Heart right ventricle (tissue), 16 donors: ENCODE data around the gene MRGPRD. TPM values are rescaled to one million over a fixed set of nuclear protein-coding genes. Genes with fewer than 3 reads are reported as not detected.

Experiments used
- ATAC-seq, 8 donors: fragments of 200-7000 bp; cut with Tn5 transposase; one replicate each; pipeline ENCODE4 v1.9.1; 2020; ENCODE audit warnings: mild to moderate bottlenecking in 8 of 8, moderate library complexity in 8 of 8, moderate number of reproducible peaks in 1 of 8
- DNase-seq, 2 donors: peaks; one replicate each; pipeline ENCODE4 v3.0.0-alpha.2; 2020
- H3K27ac ChIP-seq, 10 donors: fragments of 200-600 bp; sonication (generic) in 2 of 10; one replicate each; pipeline versions ENCODE4 v1.5.0 to v1.8.0; 2020 to 2022; ENCODE audit warnings: mild to moderate bottlenecking in 3 of 10
- H3K27me3 ChIP-seq, 7 donors: fragments of 200-600 bp; one replicate each; pipeline ENCODE4 v1.8.0; 2021 to 2022; ENCODE audit warnings: mild to moderate bottlenecking in 2 of 7
- H3K36me3 ChIP-seq, 9 donors: fragments of 200-600 bp; sonication (generic) in 1 of 9; one replicate each; pipeline versions ENCODE4 v1.5.0 to v1.8.0; 2020 to 2022; ENCODE audit warnings: mild to moderate bottlenecking in 2 of 9
- H3K4me1 ChIP-seq, 9 donors: fragments of 200-600 bp; sonication (generic) in 1 of 9; one replicate each; pipeline versions ENCODE4 v1.5.0 to v1.8.0; 2020 to 2022; ENCODE audit warnings: mild to moderate bottlenecking in 4 of 9
- H3K4me3 ChIP-seq, 10 donors: fragments of 200-600 bp; sonication (generic) in 2 of 10; one replicate each; pipeline versions ENCODE4 v1.5.0 to v1.8.0; 2020 to 2022; ENCODE audit warnings: mild to moderate bottlenecking in 7 of 10, moderate library complexity in 2 of 10
- H3K9me3 ChIP-seq, 11 donors: fragments of 200-600 bp in 10 of 11; sonication (generic) in 2 of 11; one replicate each; pipeline versions ENCODE4 v1.5.0 to v1.8.0; 2013 to 2022; ENCODE audit warnings: mild to moderate bottlenecking in 2 of 11, control low read depth in 1 of 11, moderate library complexity in 1 of 11
- CTCF ChIP-seq, 9 donors: fragments of 200-600 bp; sonication (generic) in 2 of 9; IDR thresholded peaks; one replicate each; pipeline versions ENCODE4 v1.5.0 to v1.8.0; 2021 to 2022; ENCODE audit warnings: antibody characterized with exemption in 9 of 9, mild to moderate bottlenecking in 5 of 9, moderate library complexity in 1 of 9
- WGBS, 2 donors: extraction: QIAGEN DNeasy Blood & Tissue Kit; methylation state at CpG; one replicate each; pipeline ENCODE4 v1.1.7; 2013; ENCODE audit warnings: inconsistent platforms in 1 of 2; 5-methylcytosine and 5-hydroxymethylcytosine counted together
- intact Hi-C, 10 donors: fragments of 100-400 bp; cut with DNase I; formaldehyde crosslinking; loops; one replicate each; pipeline versions ENCODE4 v1.11.1 to v1.14.2; 2022
- polyA plus RNA-seq, 2 donors: library from polyadenylated mRNA; stranded (reverse); fragments of 200-250 nt; gene quantifications; one replicate each; pipeline ENCODE4 v1.2.3, GENCODE V29; 2013
- total RNA-seq, 10 donors: library from RNA; stranded (reverse); fragmentation: NEBNext Ultra II Directional in 3 of 10; extraction: Animal tissue kit (Norgen Biotek cat#: 25700) in 3 of 10; gene quantifications; one replicate each; pipeline versions ENCODE4 v1.2.1 to v1.2.4, GENCODE V29; 2021 to 2023
- donor health status: Arrhythmogenic right ventricular cardiomyopathy.
- donor health status: ischemic (EF 13 %, LVEDD 7.1; RV severe dilation, severe dysfunction).
- donor health status: healthy with polysubstance abuse.
- donor health status: DM: no; HTN: yes; CAD: no.
- donor health status: DM: no; HTN: no; CAD: no.
- donor health status: ischemic (EF 25% LVEDD 6.9; RV normal size, moderate dysfunction).
- donor health status: ischemic (EF 25% LVEDD 5.7; RV mildly dilated, moderate dysfunction).
- donor health status: healthy.
- donor health status: DM: yes; HTN: yes; CAD: no.
- donor health status: Ischemic cardiomyopathy.
- donor health status: ischemic (EF 35%, LVEDD 5.7; RV mildly dilated, moderate dysfunction).
- donor health status: nonischemic (EF 11% LVEDD 7.7; RV severe dilation, severe dysfunction).
- donor health status: DM: yes; HTN: yes; CAD: no.
- donor health status: PGD.
- donor health status: ischemic (EF 29% LVEDD 5.4; RV normal size, mild dysfunction).
- donor health status: nonischemic (EF 23%, LVEDD 6.1; RV moderate dilation, normal function).

The MRGPRD gene
- total and polyA plus RNA-seq, 12 donors = not detected

- no peak overlapping the region for H3K4me3 ChIP-seq
- WGBS, 2 donors = 75 to 77% methylated on average over 12 of the region's 12 CpGs
These were observed 24.1 kb downstream of the MRGPRD start for GRCh38 chr11:68956547-68957254.

DNA sequence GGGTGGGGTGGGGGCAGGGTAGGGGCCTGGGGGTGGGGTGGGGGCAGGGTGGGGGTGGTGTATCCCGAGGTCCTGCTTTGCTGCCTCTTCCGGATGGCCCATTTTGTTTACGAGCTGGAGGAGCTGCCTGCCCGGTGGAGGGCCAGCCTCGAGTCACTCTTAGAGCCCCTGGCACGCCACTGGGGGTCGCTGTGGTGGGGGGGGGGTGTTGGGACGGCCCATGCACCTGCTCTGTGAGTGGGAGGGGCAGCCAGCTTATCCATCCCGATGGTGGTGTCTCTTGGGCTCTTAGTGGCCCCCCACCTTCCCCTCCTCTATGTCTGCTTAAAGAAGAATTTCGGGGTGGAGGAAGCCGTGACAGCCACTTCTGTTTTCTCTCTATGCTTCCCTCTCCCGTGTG lies 24.6 kb downstream of the MRGPRD start:
- no peak overlapping the region for H3K4me3 ChIP-seq
- peaks cover 0 to 10% (median 0%) of the 10 kb centered on the region in 11 donors for H3K9me3 ChIP-seq
- ATAC-seq (no peak), DNase-seq (no peak)
- no peaks in the 10 kb centered on the region for H3K36me3 ChIP-seq
- peaks cover 0 to 11% (median 10%) of the 10 kb centered on the region in 9 donors for H3K4me1 ChIP-seq
- TF ChIP-seq CTCF (IDR thresholded peaks at IDR 0.05) = peak in 2 of 9 donors; percentile 13 to 27
- H3K27me3 ChIP-seq = no peaks in the 10 kb centered on the region
- H3K27ac ChIP-seq = no peak overlapping the region
- 10 to 20% methylated on average over 12 of the region's 12 CpGs for WGBS, 2 donors
- intact Hi-C loops = no loop called here

More at GRCh38 chr11:68956547-68957254, 24.1 kb downstream of the MRGPRD start:
- peaks cover 0 to 11% (median 10%) of the 10 kb centered on the region in 9 donors for H3K4me1 ChIP-seq
- intact Hi-C loops = no loop called here
- H3K9me3 ChIP-seq = peaks cover 0 to 10% (median 0%) of the 10 kb centered on the region in 11 donors
- H3K36me3 ChIP-seq = no peaks in the 10 kb centered on the region
- no peak for DNase-seq
- H3K27ac ChIP-seq = no peak overlapping the region
- no peaks in the 10 kb centered on the region for H3K27me3 ChIP-seq
- ATAC-seq = no peak
- TF ChIP-seq CTCF (IDR thresholded peaks at IDR 0.05) = no peak

GRCh38 chr11:68955607-68955958 lies 25.2 kb downstream of the MRGPRD start:
- 42% methylated on average over 5 of the region's 5 CpGs for WGBS, 2 donors
- no peaks in the 10 kb centered on the region for H3K27me3 ChIP-seq
- ATAC-seq = peak in 3 of 8 donors; percentile 5 to 17 (median 9)
- H3K4me1 ChIP-seq = peaks cover 0 to 11% (median 10%) of the 10 kb centered on the region in 9 donors
- no peak for TF ChIP-seq CTCF (IDR thresholded peaks at IDR 0.05)
- peaks cover 0 to 10% (median 0%) of the 10 kb centered on the region in 11 donors for H3K9me3 ChIP-seq
- H3K36me3 ChIP-seq = no peaks in the 10 kb centered on the region
- no peak for DNase-seq
- H3K4me3 ChIP-seq = peak overlapping the region in 6 of 10 donors; percentile 7 to 24 (median 16)
- H3K27ac ChIP-seq = peak overlapping the region in 1 of 10 donors; percentile 44
- intact Hi-C loops = no loop called here

DNA sequence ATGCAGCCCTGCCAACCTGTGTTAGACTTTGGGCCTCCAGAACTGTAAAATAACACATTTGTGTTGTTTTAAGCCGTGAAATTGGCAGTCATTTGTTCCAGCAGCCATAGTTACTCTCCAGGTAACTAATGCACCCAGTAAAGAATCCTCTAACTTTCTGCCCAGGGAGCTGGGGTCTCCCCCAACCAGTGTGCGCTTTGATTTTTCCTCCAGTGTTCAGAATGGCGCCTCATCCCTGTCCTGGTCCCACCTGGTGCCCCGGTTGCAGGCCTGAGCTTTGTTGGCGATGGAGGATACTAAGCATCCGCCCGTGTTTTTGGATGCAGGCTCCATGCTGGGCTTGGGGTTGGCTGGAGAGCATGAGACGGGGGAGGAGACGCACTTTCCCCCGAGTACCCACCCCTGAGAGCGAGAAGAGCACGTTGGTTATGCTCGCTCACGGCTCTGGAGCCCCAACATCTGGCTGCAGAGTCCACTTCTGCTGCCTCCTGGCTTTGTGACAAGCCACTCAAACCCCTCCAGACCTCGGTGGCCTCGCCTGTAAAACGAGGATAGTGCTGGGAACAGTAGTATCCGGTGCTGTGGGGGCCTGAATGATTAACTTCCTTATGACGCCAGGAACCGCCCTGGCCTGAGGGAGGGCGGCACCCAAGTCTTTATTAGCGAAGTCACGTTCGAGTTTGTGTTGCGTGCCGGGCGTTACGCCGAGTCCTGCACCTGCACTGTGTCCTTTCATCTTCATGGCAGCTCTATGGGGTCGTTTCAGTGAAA lies 25.8 kb downstream of the MRGPRD start:
- peak; percentile 37 to 47 for DNase-seq
- intact Hi-C loops = no loop called here
- H3K9me3 ChIP-seq = peaks cover 0 to 10% (median 0%) of the 10 kb centered on the region in 11 donors
- peak; percentile 71 to 92 (median 86) for ATAC-seq
- peak overlapping the region in 6 of 10 donors; percentile 7 to 24 (median 16) for H3K4me3 ChIP-seq
- no peak for TF ChIP-seq CTCF (IDR thresholded peaks at IDR 0.05)
- peak overlapping the region in 2 of 10 donors; percentile 26 to 44 for H3K27ac ChIP-seq
- H3K27me3 ChIP-seq = no peaks in the 10 kb centered on the region
- 36 to 45% methylated on average over 30 of the region's 30 CpGs for WGBS, 2 donors
- peaks cover 0 to 11% (median 10%) of the 10 kb centered on the region in 9 donors for H3K4me1 ChIP-seq
- H3K36me3 ChIP-seq = no peaks in the 10 kb centered on the region
